Inferior parietal cortex (tissue), 1 donor: Measurements from ENCODE around the gene ITGA6.
"Not testable (repeated sequence)": the region's sequence is repeated elsewhere in the genome, so short reads cannot be mapped to it uniquely, and the experiment has no call there.

Experiments
- DNase-seq: peaks from one replicate; pipeline ENCODE4 v3.0.0-alpha.2; 2016; ENCODE audit errors: extremely low spot score

Gene ITGA6

GRCh38 chr2:172516299-172516698 is 88.9 kb downstream of the ITGA6 start:
- no peak for DNase-seq

- DNase-seq, result no peak
Measured at GRCh38 chr2:172518995-172519394, 91.6 kb downstream of the ITGA6 start.

- DNase-seq, result no peak
Measured at GRCh38 chr2:172525601-172526000, 98.2 kb downstream of the ITGA6 start.

GRCh38 chr2:172531309-172531708 is 103.9 kb downstream of the ITGA6 start:
- DNase-seq, result no peak

GRCh38 chr2:172532461-172532860 is 105.1 kb downstream of the ITGA6 start:
- DNase-seq, result not testable (repeated sequence)

GRCh38 chr2:172533687-172534086 is 106.3 kb downstream of the ITGA6 start:
- no peak for DNase-seq

- DNase-seq, result no peak
Measured at GRCh38 chr2:172535119-172535518, 107.7 kb downstream of the ITGA6 start.

GRCh38 chr2:172537851-172538250 is 110.5 kb downstream of the ITGA6 start:
- not testable (repeated sequence) for DNase-seq

GRCh38 chr2:172539767-172540166 is 112.4 kb downstream of the ITGA6 start:
- DNase-seq, result no peak

GRCh38 chr2:172540421-172540820 is 113.0 kb downstream of the ITGA6 start:
- DNase-seq, result no peak

GRCh38 chr2:172545408-172546075 is 118.2 kb downstream of the ITGA6 start:
- DNase-seq, result no peak

GRCh38 chr2:172549131-172549530 is 121.7 kb downstream of the ITGA6 start:
- no peak for DNase-seq

- DNase-seq, result not testable (repeated sequence)
Measured at GRCh38 chr2:172549802-172550201, 122.4 kb downstream of the ITGA6 start.

- DNase-seq, result no peak
Measured at GRCh38 chr2:172550419-172550818, 123.0 kb downstream of the ITGA6 start.

- no peak for DNase-seq
Measured at GRCh38 chr2:172551271-172551670, 123.9 kb downstream of the ITGA6 start.

- DNase-seq, result no peak
Measured at GRCh38 chr2:172552547-172553291, 125.3 kb downstream of the ITGA6 start.

- no peak for DNase-seq
Measured at GRCh38 chr2:172554352-172555271, 127.2 kb downstream of the ITGA6 start.

GRCh38 chr2:172555272-172555521 is 127.8 kb downstream of the ITGA6 start:
- no peak for DNase-seq
